HCEC 1CT (cell line): Measurements from ENCODE around the gene CYP2A6.
"Not testable (repeated sequence)": the region's sequence is repeated elsewhere in the genome, so short reads cannot be mapped to it uniquely, and the experiment has no call there.

Source experiments
- DNase-seq: peaks from one replicate; pipeline ENCODE4 v3.0.0-alpha.2; 2017

CYP2A6 gene

GRCh38 chr19:40850277-40850676 is at the start of gene CYP2A6:
TSS of gene CYP2A6 (minus strand) at chr19:40850447. CDS start at chr19:40850426, 21 bp downstream.
- not testable (repeated sequence) for DNase-seq

- not testable (repeated sequence) for DNase-seq
Measured at GRCh38 chr19:40899964-40900363, 49.7 kb upstream of the CYP2A6 start.

GRCh38 chr19:40896843-40897789 is 46.9 kb upstream of the CYP2A6 start:
- peak; percentile 45 for DNase-seq

GRCh38 chr19:40896418-40896796 is 46.2 kb upstream of the CYP2A6 start:
- no peak for DNase-seq

GRCh38 chr19:40893112-40893511 is 42.9 kb upstream of the CYP2A6 start:
- no peak for DNase-seq

GRCh38 chr19:40889366-40889765 is 39.1 kb upstream of the CYP2A6 start:
- DNase-seq: no peak

GRCh38 chr19:40888191-40888590 is 37.9 kb upstream of the CYP2A6 start:
- DNase-seq: no peak

GRCh38 chr19:40884187-40884931 is 34.1 kb upstream of the CYP2A6 start:
- DNase-seq: not testable (repeated sequence)

- DNase-seq: not testable (repeated sequence)
Measured at GRCh38 chr19:40882062-40882461, 31.8 kb upstream of the CYP2A6 start, which contains the start of gene CYP2A7. TSS of gene CYP2A7 (minus strand) at chr19:40882231. CDS start at chr19:40882210, 21 bp downstream.

GRCh38 chr19:40879349-40879748 is 29.1 kb upstream of the CYP2A6 start:
- DNase-seq: not testable (repeated sequence)

- not testable (repeated sequence) for DNase-seq
Measured at GRCh38 chr19:40875526-40875951, 25.3 kb upstream of the CYP2A6 start.

GRCh38 chr19:40874874-40875273 is 24.6 kb upstream of the CYP2A6 start:
- DNase-seq: not testable (repeated sequence)

- DNase-seq: not testable (repeated sequence)
Measured at GRCh38 chr19:40873873-40874272, 23.6 kb upstream of the CYP2A6 start.

- DNase-seq: no peak
Measured at GRCh38 chr19:40872209-40872608, 22.0 kb upstream of the CYP2A6 start.

GRCh38 chr19:40867701-40868100 is 17.5 kb upstream of the CYP2A6 start:
- no peak for DNase-seq

GRCh38 chr19:40864739-40865496 is 14.7 kb upstream of the CYP2A6 start:
- not testable (repeated sequence) for DNase-seq

- peak; percentile 1 for DNase-seq
Measured at GRCh38 chr19:40862785-40863184, 12.5 kb upstream of the CYP2A6 start.

- no peak for DNase-seq
Measured at GRCh38 chr19:40862333-40862732, 12.1 kb upstream of the CYP2A6 start.

GRCh38 chr19:40858109-40858508 is 7.9 kb upstream of the CYP2A6 start:
- DNase-seq: no peak

- not testable (repeated sequence) for DNase-seq
Measured at GRCh38 chr19:40852467-40853152, 2.4 kb upstream of the CYP2A6 start.

GRCh38 chr19:40846722-40847121 is 3.5 kb downstream of the CYP2A6 start:
- not testable (repeated sequence) for DNase-seq

- DNase-seq: not testable (repeated sequence)
Measured at GRCh38 chr19:40843653-40844052, 6.6 kb downstream of the CYP2A6 start.
